Memory B cell (primary cell): ENCODE results near the gene RPS17.

Source experiments
- ATAC-seq: fragments of 150-1000 bp; cut with Tn5 transposase; 2 replicates; pipeline ENCODE4 v1.10.0; 2021; ENCODE audit warnings: low read depth, mild to moderate bottlenecking, moderate library complexity
- DNase-seq, 2 donors: peaks; one replicate each; pipeline ENCODE4 v3.0.0; 2022; ENCODE audit warnings: low spot score in 2 of 2
- H3K27ac Mint-ChIP-seq: one replicate; pipeline ENCODE4 v1.8.0; 2022; ENCODE audit warnings: mild to moderate bottlenecking, moderate library complexity, mixed read lengths
- H3K27me3 Mint-ChIP-seq: one replicate; pipeline ENCODE4 v1.8.0; 2022; ENCODE audit warnings: mixed read lengths
- H3K36me3 Mint-ChIP-seq: one replicate; pipeline ENCODE4 v1.8.0; 2022; ENCODE audit warnings: mild to moderate bottlenecking, mixed read lengths
- H3K4me1 Mint-ChIP-seq: one replicate; pipeline ENCODE4 v1.8.0; 2022; ENCODE audit warnings: mixed read lengths
- H3K4me3 Mint-ChIP-seq: one replicate; pipeline ENCODE4 v1.8.0; 2022; ENCODE audit warnings: mild to moderate bottlenecking, moderate library complexity, mixed read lengths
- H3K9me3 Mint-ChIP-seq: one replicate; pipeline ENCODE4 v1.8.0; 2022; ENCODE audit warnings: mixed read lengths

RPS17 gene

GRCh38 chr15:82540055-82540983, at the start of gene RPS17:
Gene RPS17, minus strand, starts transcription at chr15:82540457. Its CDS starts 29 bp downstream, at chr15:82540428.
- H3K9me3 Mint-ChIP-seq = no peaks in the 10 kb centered on the region
- peaks cover 24% of the 10 kb centered on the region for H3K4me1 Mint-ChIP-seq
- peak within 1 kb of the TSS; percentile 90 for H3K27ac Mint-ChIP-seq
- ATAC-seq = peak; percentile 90
- DNase-seq = peak; percentile 99
- peak within 1 kb of the TSS; percentile 99 for H3K4me3 Mint-ChIP-seq
- peaks cover 22% of the 10 kb centered on the region for H3K36me3 Mint-ChIP-seq
- H3K27me3 Mint-ChIP-seq = no peaks in the 10 kb centered on the region

- Mint-ChIP-seq H3K36me3 (no peaks in the 10 kb centered on the region), H3K4me1 (no peaks in the 10 kb centered on the region), H3K27ac (no peak overlapping the region), H3K27me3 (peaks cover 9% of the 10 kb centered on the region), H3K9me3 (no peaks in the 10 kb centered on the region), H3K4me3 (no peak overlapping the region)
- ATAC-seq (no peak), DNase-seq (no peak)
Measured at GRCh38 chr15:82587805-82588204, 47.5 kb upstream of the RPS17 start.

GRCh38 chr15:82585072-82585471, 44.8 kb upstream of the RPS17 start:
- no peak for DNase-seq
- Mint-ChIP-seq H3K27ac (no peak overlapping the region), H3K4me1 (no peaks in the 10 kb centered on the region), H3K36me3 (no peaks in the 10 kb centered on the region), H3K27me3 (peaks cover 4% of the 10 kb centered on the region), H3K9me3 (no peaks in the 10 kb centered on the region), H3K4me3 (no peak overlapping the region)
- no peak for ATAC-seq

- Mint-ChIP-seq H3K4me1 (no peaks in the 10 kb centered on the region), H3K36me3 (no peaks in the 10 kb centered on the region), H3K9me3 (no peaks in the 10 kb centered on the region), H3K4me3 (no peak overlapping the region), H3K27me3 (peaks cover 4% of the 10 kb centered on the region), H3K27ac (no peak overlapping the region)
- DNase-seq (no peak), ATAC-seq (no peak)
Measured at GRCh38 chr15:82580713-82581112, 40.5 kb upstream of the RPS17 start.

GRCh38 chr15:82575335-82575734, 35.1 kb upstream of the RPS17 start:
- ATAC-seq = no peak
- H3K27ac Mint-ChIP-seq = no peak overlapping the region
- H3K9me3 Mint-ChIP-seq = no peaks in the 10 kb centered on the region
- H3K4me1 Mint-ChIP-seq = peaks cover 3% of the 10 kb centered on the region
- no peak for DNase-seq
- H3K4me3 Mint-ChIP-seq = no peak overlapping the region
- no peaks in the 10 kb centered on the region for H3K36me3 Mint-ChIP-seq
- peaks cover 15% of the 10 kb centered on the region for H3K27me3 Mint-ChIP-seq

GRCh38 chr15:82572986-82573385, 32.7 kb upstream of the RPS17 start:
- Mint-ChIP-seq H3K36me3 (no peaks in the 10 kb centered on the region), H3K9me3 (no peaks in the 10 kb centered on the region), H3K27me3 (peaks cover 15% of the 10 kb centered on the region), H3K27ac (no peak overlapping the region), H3K4me3 (no peak overlapping the region), H3K4me1 (peaks cover 3% of the 10 kb centered on the region)
- no peak for ATAC-seq
- no peak for DNase-seq

GRCh38 chr15:82572311-82572710, 32.1 kb upstream of the RPS17 start:
- H3K4me1 Mint-ChIP-seq = peaks cover 3% of the 10 kb centered on the region

GRCh38 chr15:82571722-82572222, 31.5 kb upstream of the RPS17 start:
- peak overlapping the region; percentile 32 for H3K4me3 Mint-ChIP-seq
- ATAC-seq = no peak
- no peak for DNase-seq
- H3K9me3 Mint-ChIP-seq = no peaks in the 10 kb centered on the region
- peaks cover 19% of the 10 kb centered on the region for H3K27me3 Mint-ChIP-seq
- peaks cover 3% of the 10 kb centered on the region for H3K4me1 Mint-ChIP-seq
- no peaks in the 10 kb centered on the region for H3K36me3 Mint-ChIP-seq
- no peak overlapping the region for H3K27ac Mint-ChIP-seq

More at GRCh38 chr15:82572311-82572710, 32.1 kb upstream of the RPS17 start:
- ATAC-seq (no peak), DNase-seq (no peak)
- no peaks in the 10 kb centered on the region for H3K9me3 Mint-ChIP-seq
- H3K27me3 Mint-ChIP-seq = peaks cover 15% of the 10 kb centered on the region
- no peaks in the 10 kb centered on the region for H3K36me3 Mint-ChIP-seq
- no peak overlapping the region for H3K27ac Mint-ChIP-seq
- H3K4me3 Mint-ChIP-seq = no peak overlapping the region

- H3K27ac Mint-ChIP-seq = no peak overlapping the region
- H3K4me3 Mint-ChIP-seq = no peak overlapping the region
- no peaks in the 10 kb centered on the region for H3K9me3 Mint-ChIP-seq
- no peaks in the 10 kb centered on the region for H3K36me3 Mint-ChIP-seq
- peaks cover 3% of the 10 kb centered on the region for H3K4me1 Mint-ChIP-seq
- DNase-seq (no peak), ATAC-seq (no peak)
- H3K27me3 Mint-ChIP-seq = peaks cover 22% of the 10 kb centered on the region
Measured at GRCh38 chr15:82570721-82571508, 30.7 kb upstream of the RPS17 start.

- Mint-ChIP-seq H3K9me3 (no peaks in the 10 kb centered on the region), H3K4me3 (no peak overlapping the region), H3K27me3 (peaks cover 24% of the 10 kb centered on the region), H3K27ac (no peak overlapping the region), H3K4me1 (peaks cover 3% of the 10 kb centered on the region), H3K36me3 (no peaks in the 10 kb centered on the region)
- ATAC-seq (no peak), DNase-seq (no peak)
Measured at GRCh38 chr15:82569834-82570233, 29.6 kb upstream of the RPS17 start.

- peaks cover 3% of the 10 kb centered on the region for H3K4me1 Mint-ChIP-seq
- H3K27me3 Mint-ChIP-seq = peaks cover 24% of the 10 kb centered on the region
- DNase-seq (no peak), ATAC-seq (no peak)
- H3K27ac Mint-ChIP-seq = no peak overlapping the region
- H3K4me3 Mint-ChIP-seq = no peak overlapping the region
- H3K36me3 Mint-ChIP-seq = no peaks in the 10 kb centered on the region
- no peaks in the 10 kb centered on the region for H3K9me3 Mint-ChIP-seq
Measured at GRCh38 chr15:82568986-82569385, 28.7 kb upstream of the RPS17 start.

GRCh38 chr15:82567661-82568060, 27.4 kb upstream of the RPS17 start:
- Mint-ChIP-seq H3K27me3 (peaks cover 19% of the 10 kb centered on the region), H3K36me3 (no peaks in the 10 kb centered on the region), H3K27ac (no peak overlapping the region), H3K9me3 (no peaks in the 10 kb centered on the region), H3K4me3 (no peak overlapping the region), H3K4me1 (peaks cover 3% of the 10 kb centered on the region)
- ATAC-seq = no peak
- no peak for DNase-seq

- ATAC-seq = no peak
Measured at GRCh38 chr15:82566690-82567089, 26.4 kb upstream of the RPS17 start.

GRCh38 chr15:82558502-82558901, 18.2 kb upstream of the RPS17 start:
- H3K36me3 Mint-ChIP-seq = no peaks in the 10 kb centered on the region
- H3K9me3 Mint-ChIP-seq = no peaks in the 10 kb centered on the region
- H3K27me3 Mint-ChIP-seq = peaks cover 2% of the 10 kb centered on the region
- no peak for ATAC-seq
- H3K4me3 Mint-ChIP-seq = no peak overlapping the region
- no peaks in the 10 kb centered on the region for H3K4me1 Mint-ChIP-seq
- no peak for DNase-seq
- no peak overlapping the region for H3K27ac Mint-ChIP-seq

More at GRCh38 chr15:82566690-82567089, 26.4 kb upstream of the RPS17 start:
- Mint-ChIP-seq H3K27ac (no peak overlapping the region), H3K9me3 (no peaks in the 10 kb centered on the region), H3K27me3 (peaks cover 13% of the 10 kb centered on the region), H3K4me3 (no peak overlapping the region), H3K36me3 (no peaks in the 10 kb centered on the region), H3K4me1 (no peaks in the 10 kb centered on the region)
- no peak for DNase-seq
